Mucosa of gallbladder (tissue), 1 donor: ENCODE results near the gene DIS3L2. TPM values are rescaled to one million over a fixed set of nuclear protein-coding genes. Genes with fewer than 3 reads are reported as not detected.
"Not testable (repeated sequence)": the region's sequence is repeated elsewhere in the genome, so short reads cannot be mapped to it uniquely, and the experiment has no call there.

Experiments used
- DNase-seq: peaks from one replicate; pipeline ENCODE4 v3.0.0-alpha.2; 2020; ENCODE audit warnings: low spot score
- total RNA-seq: library from RNA; stranded (reverse); gene quantifications from one replicate; pipeline ENCODE4 v1.2.1, GENCODE V29; 2021
- donor health status: DM: no; HTN: no; CAD: no.

DIS3L2 gene
- total RNA-seq, 1 donor from 2014 or later, result 36.3 TPM

GRCh38 chr2:232368311-232368731 is 406.8 kb downstream of the DIS3L2 start:
- no peak for DNase-seq

GRCh38 chr2:232369126-232369951 is 407.8 kb downstream of the DIS3L2 start:
- no peak for DNase-seq

- DNase-seq, result not testable (repeated sequence)
These were observed 408.5 kb downstream of the DIS3L2 start for GRCh38 chr2:232370007-232370406.

GRCh38 chr2:232372231-232373208 is 411.0 kb downstream of the DIS3L2 start:
- DNase-seq, result no peak

GRCh38 chr2:232374356-232374755 is 412.8 kb downstream of the DIS3L2 start:
- DNase-seq, result no peak

GRCh38 chr2:232375164-232375563 is 413.7 kb downstream of the DIS3L2 start:
- no peak for DNase-seq

GRCh38 chr2:232376260-232376659 is 414.7 kb downstream of the DIS3L2 start:
- no peak for DNase-seq

GRCh38 chr2:232376713-232377112 is 415.2 kb downstream of the DIS3L2 start:
- DNase-seq, result no peak

GRCh38 chr2:232377319-232377718 is 415.8 kb downstream of the DIS3L2 start:
- DNase-seq, result no peak

GRCh38 chr2:232377841-232378734 is 416.6 kb downstream of the DIS3L2 start:
- no peak for DNase-seq

GRCh38 chr2:232378735-232379151 is 417.2 kb downstream of the DIS3L2 start, which contains the start of gene ALPP:
Gene ALPP, plus strand, starts transcription at chr2:232378751. Its CDS starts 52 bp downstream, at chr2:232378803.
- not testable (repeated sequence) for DNase-seq

- not testable (repeated sequence) for DNase-seq
These were observed 418.4 kb downstream of the DIS3L2 start for GRCh38 chr2:232379610-232380590.

GRCh38 chr2:232381204-232382031 is 419.9 kb downstream of the DIS3L2 start:
- not testable (repeated sequence) for DNase-seq

- no peak for DNase-seq
These were observed 421.1 kb downstream of the DIS3L2 start for GRCh38 chr2:232382331-232383225.

GRCh38 chr2:232384466-232384865 is 423.0 kb downstream of the DIS3L2 start:
- no peak for DNase-seq

GRCh38 chr2:232385058-232385457 is 423.5 kb downstream of the DIS3L2 start:
- not testable (repeated sequence) for DNase-seq

- no peak for DNase-seq
These were observed 424.4 kb downstream of the DIS3L2 start for GRCh38 chr2:232385660-232386489.
